ENCODE results near the gene ABLIM2. TPM values are rescaled to one million over a fixed set of nuclear protein-coding genes. Genes with fewer than 3 reads are reported as not detected.

ABLIM2 gene
- total RNA-seq, 2 donors from 2014 or later = 5.7 to 11.2 TPM

GRCh38 chr4:8029689-8030088 lies 128.9 kb downstream of the ABLIM2 start:
- Histone ChIP-seq H3K27me3 (no peaks in the 10 kb centered on the region), H3K27ac (no peak overlapping the region)

GRCh38 chr4:8028884-8029568 lies 129.6 kb downstream of the ABLIM2 start:
- TF ChIP-seq CTCF (IDR thresholded peaks at IDR 0.05) = no peak
- no peak for DNase-seq (ENCODE audit: low spot score)
- Histone ChIP-seq H3K27ac (no peak overlapping the region), H3K9me3 (no peaks in the 10 kb centered on the region), H3K36me3 (no peaks in the 10 kb centered on the region), H3K4me3 (no peak overlapping the region), H3K4me1 (no peaks in the 10 kb centered on the region), H3K27me3 (no peaks in the 10 kb centered on the region)

More at GRCh38 chr4:8029689-8030088, 128.9 kb downstream of the ABLIM2 start:
- TF ChIP-seq CTCF (IDR thresholded peaks at IDR 0.05) = no peak
- H3K4me1 ChIP-seq = no peaks in the 10 kb centered on the region
- H3K9me3 ChIP-seq = no peaks in the 10 kb centered on the region
- DNase-seq (ENCODE audit: low spot score) = no peak
- H3K36me3 ChIP-seq = no peaks in the 10 kb centered on the region
- no peak overlapping the region for H3K4me3 ChIP-seq

- Histone ChIP-seq H3K9me3 (no peaks in the 10 kb centered on the region), H3K4me3 (no peak overlapping the region), H3K36me3 (no peaks in the 10 kb centered on the region), H3K27ac (no peak overlapping the region), H3K4me1 (no peaks in the 10 kb centered on the region), H3K27me3 (no peaks in the 10 kb centered on the region)
- DNase-seq (ENCODE audit: low spot score) = no peak
- TF ChIP-seq CTCF (IDR thresholded peaks at IDR 0.05) = no peak
Measured at GRCh38 chr4:8028368-8028767, 130.2 kb downstream of the ABLIM2 start.

GRCh38 chr4:8026453-8026852 lies 132.2 kb downstream of the ABLIM2 start:
- Histone ChIP-seq H3K36me3 (no peaks in the 10 kb centered on the region), H3K9me3 (no peaks in the 10 kb centered on the region), H3K27me3 (no peaks in the 10 kb centered on the region), H3K4me1 (no peaks in the 10 kb centered on the region), H3K27ac (no peak overlapping the region), H3K4me3 (no peak overlapping the region)
- no peak for DNase-seq (ENCODE audit: low spot score)
- TF ChIP-seq CTCF (IDR thresholded peaks at IDR 0.05) = no peak

- Histone ChIP-seq H3K36me3 (no peaks in the 10 kb centered on the region), H3K9me3 (no peaks in the 10 kb centered on the region), H3K27me3 (no peaks in the 10 kb centered on the region), H3K4me3 (no peak overlapping the region), H3K4me1 (no peaks in the 10 kb centered on the region), H3K27ac (no peak overlapping the region)
- no peak for DNase-seq (ENCODE audit: low spot score)
- TF ChIP-seq CTCF (IDR thresholded peaks at IDR 0.05) = no peak
Measured at GRCh38 chr4:8025668-8026067, 132.9 kb downstream of the ABLIM2 start.
